OCI-LY1 (cell line): ENCODE data around the gene XYLB.

ENCODE experiments used
- H2AFZ ChIP-seq: fragments of 200-600 bp; sonication (generic), shearing (Covaris generic); 2 replicates; pipeline ENCODE4 v1.6.0; 2014; ENCODE audit warnings: antibody characterized with exemption, mild to moderate bottlenecking, low read length
- H3F3A ChIP-seq: fragments of 200-600 bp; sonication (generic), shearing (Covaris generic); 2 replicates; pipeline ENCODE4 v1.6.0; 2014; ENCODE audit warnings: mild to moderate bottlenecking, antibody characterized with exemption, low read length, moderate library complexity; ENCODE audit not compliant: insufficient read depth
- H3K27ac ChIP-seq: fragments of 200-600 bp; sonication (generic); 2 replicates; pipeline ENCODE4 v1.5.1; 2014; ENCODE audit warnings: low read length, mixed run types, mild to moderate bottlenecking, low read depth; ENCODE audit not compliant: poor library complexity, severe bottlenecking
- H3K27me3 ChIP-seq: fragments of 200-600 bp; sonication (generic); 2 replicates; pipeline ENCODE4 v1.6.0; 2014; ENCODE audit warnings: antibody characterized with exemption, mild to moderate bottlenecking, low read length, moderate library complexity; ENCODE audit not compliant: insufficient read depth
- H3K36me3 ChIP-seq: fragments of 200-600 bp; sonication (generic); 2 replicates; pipeline ENCODE4 v1.6.1; 2014; ENCODE audit warnings: mild to moderate bottlenecking, antibody characterized with exemption, low read length, moderate library complexity, mixed read lengths; ENCODE audit not compliant: insufficient read depth
- H3K4me1 ChIP-seq: fragments of 200-600 bp; sonication (generic); 2 replicates; pipeline ENCODE4 v1.5.1; 2014; ENCODE audit warnings: mild to moderate bottlenecking, low read length, moderate library complexity; ENCODE audit not compliant: insufficient read depth, severe bottlenecking
- H3K4me2 ChIP-seq: fragments of 200-600 bp; sonication (generic), shearing (Covaris generic); 2 replicates; pipeline ENCODE4 v1.6.1; 2014; ENCODE audit warnings: low read length
- H3K4me3 ChIP-seq: fragments of 200-600 bp; sonication (generic); 2 replicates; pipeline ENCODE4 v1.5.1; 2014; ENCODE audit warnings: low read length, low read depth, mild to moderate bottlenecking, mixed read lengths; ENCODE audit not compliant: poor library complexity, severe bottlenecking
- H3K79me2 ChIP-seq: fragments of 200-600 bp; shearing (Covaris generic); 2 replicates; pipeline ENCODE4 v1.6.1; 2016; ENCODE audit warnings: mixed run types, low read length, mixed read lengths; ENCODE audit not compliant: insufficient read depth
- H3K9ac ChIP-seq: fragments of 200-600 bp; sonication (generic), shearing (Covaris generic); 2 replicates; pipeline ENCODE4 v1.6.1; 2014; ENCODE audit warnings: mild to moderate bottlenecking, low read length, mixed read lengths
- H3K9me2 ChIP-seq: fragments of 200-600 bp; sonication (generic), shearing (Covaris generic); 2 replicates; pipeline ENCODE4 v1.6.1; 2014; ENCODE audit warnings: low read depth, mild to moderate bottlenecking, low read length, mixed read lengths
- H3K9me3 ChIP-seq: fragments of 200-600 bp; shearing (Covaris generic); 2 replicates; pipeline ENCODE4 v1.6.1; 2014; ENCODE audit warnings: low read length, mixed read lengths
- H4K20me1 ChIP-seq: fragments of 200-600 bp; sonication (generic), shearing (Covaris generic); 2 replicates; pipeline ENCODE4 v1.6.0; 2016; ENCODE audit warnings: mild to moderate bottlenecking, low read length; ENCODE audit not compliant: insufficient read depth
- CTCF ChIP-seq: fragments of 200-600 bp; sonication (generic), shearing (Covaris generic); IDR thresholded peaks from 2 replicates; pipeline ENCODE4 v1.5.1; 2017; ENCODE audit warnings: mild to moderate bottlenecking, antibody characterized with exemption, low read length, moderate library complexity, mixed read lengths
- EZH2 ChIP-seq: fragments of 200-600 bp; sonication (generic), shearing (Covaris generic); IDR thresholded peaks from 2 replicates; pipeline ENCODE4 v1.8.0; 2017; ENCODE audit warnings: borderline replicate concordance, mixed run types, mild to moderate bottlenecking, antibody characterized with exemption, low read length, moderate library complexity, mixed read lengths

The XYLB gene

GRCh38 chr3:38450853-38451252 is 104.3 kb downstream of the XYLB start:
- H3K9me3 ChIP-seq, result no peaks in the 10 kb centered on the region
- H3K9ac ChIP-seq, result no peak overlapping the region
- no peaks in the 10 kb centered on the region for H3K9me2 ChIP-seq
- H3K4me3 ChIP-seq, result no peak overlapping the region
- H3F3A ChIP-seq, result no peaks in the 10 kb centered on the region
- no peak overlapping the region for H3K27ac ChIP-seq
- no peaks in the 10 kb centered on the region; the same call in 1 of the 2 replicates for H3K27me3 ChIP-seq
- no peak for TF ChIP-seq EZH2
- TF ChIP-seq CTCF, result no peak
- no peak overlapping the region for H3K4me2 ChIP-seq
- no peak overlapping the region for H2AFZ ChIP-seq
- H3K36me3 ChIP-seq, result no peaks in the 10 kb centered on the region
- H3K4me1 ChIP-seq, result peaks cover 15% of the 10 kb centered on the region
- H3K79me2 ChIP-seq, result no peaks in the 10 kb centered on the region
- H4K20me1 ChIP-seq, result no peaks in the 10 kb centered on the region

GRCh38 chr3:38453075-38453912 is 106.7 kb downstream of the XYLB start, which contains the start of gene ACVR2B:
Gene ACVR2B (plus strand): TSS chr3:38453890. CDS start chr3:38454323, 433 bp downstream.
- TF ChIP-seq CTCF (no peak), EZH2 (no peak)

GRCh38 chr3:38453913-38454177 is 107.3 kb downstream of the XYLB start:
- Histone ChIP-seq H3F3A (no peaks in the 10 kb centered on the region), H3K27me3 (no peaks in the 10 kb centered on the region), H4K20me1 (no peaks in the 10 kb centered on the region), H3K9me3 (no peaks in the 10 kb centered on the region), H3K27ac (no peak overlapping the region), H3K79me2 (no peaks in the 10 kb centered on the region), H3K36me3 (no peaks in the 10 kb centered on the region), H3K4me2 (peak overlapping the region; percentile 68), H3K4me1 (peaks cover 15% of the 10 kb centered on the region), H2AFZ (no peak overlapping the region), H3K4me3 (peak overlapping the region; percentile 64), H3K9ac (peak overlapping the region; percentile 57; the same call in 1 of the 2 replicates), H3K9me2 (no peaks in the 10 kb centered on the region)
- no peak for TF ChIP-seq EZH2
- TF ChIP-seq CTCF, result no peak

More at GRCh38 chr3:38453075-38453912, 106.7 kb downstream of the XYLB start, which contains the start of gene ACVR2B:
- Histone ChIP-seq H3K4me2 (peak within 1 kb of the TSS; percentile 80), H3K4me1 (peaks cover 15% of the 10 kb centered on the region), H3F3A (no peaks in the 10 kb centered on the region), H2AFZ (no peak within 1 kb of the TSS), H3K9ac (peak within 1 kb of the TSS; percentile 57; the same call in 1 of the 2 replicates), H3K9me2 (no peaks in the 10 kb centered on the region), H4K20me1 (no peaks in the 10 kb centered on the region), H3K9me3 (no peaks in the 10 kb centered on the region), H3K27ac (no peak within 1 kb of the TSS), H3K79me2 (no peaks in the 10 kb centered on the region), H3K27me3 (no peaks in the 10 kb centered on the region), H3K36me3 (no peaks in the 10 kb centered on the region), H3K4me3 (peak within 1 kb of the TSS; percentile 64)
